GOT3 (cell line): ENCODE results near the gene FSD1L.

Experiments used
- DNase-seq: peaks from one replicate; lab custom pipeline; 2025; ENCODE audit warnings: mixed read lengths; lab: John Stamatoyannopoulos, UW

The FSD1L gene

DNA sequence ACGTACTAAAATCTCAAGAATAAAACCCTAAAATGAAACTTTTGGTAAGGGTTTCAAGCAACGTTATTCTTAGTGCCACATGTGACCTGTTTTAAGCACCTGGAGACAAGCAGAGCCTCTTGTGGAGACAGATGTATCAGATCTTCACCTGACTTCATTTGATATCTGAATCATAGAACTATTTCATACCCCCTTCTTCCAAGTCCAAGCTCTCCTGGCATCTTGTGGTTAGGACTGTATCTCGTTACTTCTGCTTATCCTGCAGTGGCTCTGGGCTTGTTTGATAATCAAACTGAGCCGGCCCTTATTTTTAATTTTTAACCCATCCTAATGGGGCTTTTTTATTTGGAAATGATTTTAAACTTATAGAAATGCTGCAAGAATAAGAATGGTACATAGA, 11.1 kb upstream of the FSD1L start:
- DNase-seq, result no peak

DNA sequence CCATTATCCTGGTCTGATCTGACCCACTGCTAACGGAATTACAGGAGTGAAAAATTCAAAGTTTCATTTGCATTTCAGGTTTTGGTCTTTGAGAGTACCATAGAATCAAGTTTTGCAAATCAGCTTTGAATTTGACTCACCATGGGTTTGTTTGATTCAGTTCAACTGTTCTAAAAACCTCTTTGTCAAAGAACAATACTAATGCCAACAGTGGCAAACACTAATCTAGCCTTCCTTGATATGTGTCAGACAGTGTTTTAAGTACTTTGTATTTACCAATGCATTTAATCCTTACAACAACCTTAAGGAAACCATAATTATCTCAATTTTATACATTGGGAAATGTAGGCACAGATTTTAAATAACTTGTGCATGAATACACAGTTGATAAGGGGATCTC, 10.1 kb upstream of the FSD1L start:
- no peak for DNase-seq

DNA sequence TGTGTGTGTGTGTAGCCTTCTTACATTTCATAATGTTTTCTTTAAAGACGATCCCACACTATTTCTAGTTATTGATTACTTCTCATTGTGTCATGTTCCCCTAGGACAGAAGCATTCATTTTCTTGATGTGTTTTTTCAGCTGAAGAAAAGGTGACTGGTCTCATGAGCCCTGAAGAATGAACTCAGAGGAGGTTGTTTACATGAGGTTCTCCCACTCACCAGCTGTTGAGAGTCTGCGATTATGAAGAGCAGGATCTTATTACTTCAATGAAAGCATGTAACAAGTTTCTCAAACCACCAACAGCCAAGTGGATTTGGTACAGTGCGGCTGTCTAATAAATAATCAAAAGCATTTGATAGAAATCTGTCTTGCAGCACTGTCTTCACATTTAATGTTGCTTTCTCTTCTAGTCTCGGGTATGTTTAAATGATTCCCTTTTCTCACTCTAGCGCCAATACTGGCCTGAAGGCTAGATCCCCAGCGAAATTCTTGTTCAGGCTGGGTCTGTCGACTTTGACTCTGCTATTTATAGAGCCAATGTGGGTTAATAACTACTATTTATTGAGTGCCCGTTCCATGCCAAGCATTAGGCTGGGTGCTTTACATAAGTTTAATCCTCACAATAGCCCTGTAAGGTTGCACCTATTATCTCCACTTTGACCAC, 9.6 kb upstream of the FSD1L start:
- DNase-seq, result no peak

DNA sequence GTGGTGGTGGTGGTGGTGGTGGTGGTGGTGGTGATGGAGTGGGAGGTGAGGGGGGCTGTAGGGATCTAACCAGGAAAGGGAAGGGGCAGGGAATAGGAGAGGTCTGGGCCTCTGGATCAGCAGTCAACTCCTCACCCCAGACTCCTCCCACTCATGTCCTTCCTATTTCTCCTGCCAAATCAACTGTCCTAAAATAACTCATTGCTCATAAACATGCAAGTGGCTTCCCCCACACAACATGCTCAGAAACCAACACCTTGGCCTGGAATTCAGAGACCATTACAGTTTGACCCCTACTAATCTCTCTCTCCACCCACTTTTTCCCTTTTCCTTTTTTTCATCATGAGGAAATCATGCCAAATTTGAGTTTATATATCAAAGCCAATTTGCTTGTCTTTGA, 8.4 kb upstream of the FSD1L start:
- DNase-seq, result no peak

DNA sequence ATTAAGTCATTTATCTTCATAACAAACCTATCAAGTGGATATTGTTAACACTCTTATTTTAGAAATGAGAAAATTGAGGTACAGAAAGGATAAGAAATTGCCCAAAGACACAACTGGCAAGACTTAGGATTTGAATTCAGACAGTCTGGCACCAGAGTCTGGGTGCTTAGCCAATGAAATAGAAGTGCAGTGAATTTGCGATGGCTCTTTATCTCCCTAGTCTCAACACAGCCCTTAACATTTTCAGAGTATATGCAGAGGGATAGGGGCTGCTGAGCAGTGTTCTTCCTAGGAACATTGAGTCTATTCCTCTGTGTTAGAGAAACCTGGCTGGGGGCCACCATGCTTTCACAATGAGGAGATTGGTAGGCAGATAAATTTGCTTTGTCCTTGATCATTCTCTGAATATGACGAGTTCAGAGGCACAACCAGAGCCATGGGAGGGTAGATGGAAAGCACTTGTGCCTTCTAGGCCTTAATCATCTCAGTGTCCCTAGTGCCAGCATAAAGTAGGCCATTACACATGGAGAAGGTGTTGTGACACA, 6.1 kb upstream of the FSD1L start:
- no peak for DNase-seq

DNA sequence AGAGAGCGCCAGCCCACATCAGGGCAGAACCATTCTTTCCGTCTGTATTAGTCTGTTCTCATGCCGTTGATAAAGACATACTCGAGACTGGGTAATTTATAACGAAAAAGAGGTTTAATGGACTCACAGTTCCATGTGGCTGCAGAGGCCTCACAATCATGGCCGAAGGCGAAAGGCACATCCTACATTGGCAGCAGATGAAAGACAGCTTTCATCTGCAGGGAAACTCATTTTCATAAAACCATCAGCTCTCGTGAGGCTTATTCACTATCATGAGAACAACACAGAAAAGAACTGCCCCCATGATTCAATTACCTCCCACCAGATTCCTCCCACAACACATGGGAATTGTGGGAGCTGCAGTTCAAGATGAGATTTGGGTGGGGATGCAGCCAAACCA, 4.7 kb upstream of the FSD1L start:
- DNase-seq, result no peak

DNA sequence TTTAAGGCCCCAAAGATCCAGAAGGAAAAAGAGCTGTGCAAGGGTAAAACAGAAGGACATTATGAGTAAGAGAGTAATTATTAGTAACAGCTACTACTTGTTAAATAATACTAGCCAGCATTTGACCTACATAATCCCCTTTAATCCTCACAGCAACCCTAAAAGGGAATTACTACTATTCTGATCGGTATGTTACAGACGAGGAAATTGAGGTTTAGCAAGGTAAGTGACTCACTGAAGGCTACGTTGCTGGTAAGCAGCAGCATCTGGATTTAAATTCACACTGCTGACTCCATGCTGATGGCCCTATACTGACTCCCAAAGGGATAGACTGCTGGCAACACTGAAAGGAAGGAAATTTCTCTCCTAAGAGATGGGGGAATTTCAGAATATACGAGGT, 3.7 kb upstream of the FSD1L start:
- DNase-seq, result no peak

DNA sequence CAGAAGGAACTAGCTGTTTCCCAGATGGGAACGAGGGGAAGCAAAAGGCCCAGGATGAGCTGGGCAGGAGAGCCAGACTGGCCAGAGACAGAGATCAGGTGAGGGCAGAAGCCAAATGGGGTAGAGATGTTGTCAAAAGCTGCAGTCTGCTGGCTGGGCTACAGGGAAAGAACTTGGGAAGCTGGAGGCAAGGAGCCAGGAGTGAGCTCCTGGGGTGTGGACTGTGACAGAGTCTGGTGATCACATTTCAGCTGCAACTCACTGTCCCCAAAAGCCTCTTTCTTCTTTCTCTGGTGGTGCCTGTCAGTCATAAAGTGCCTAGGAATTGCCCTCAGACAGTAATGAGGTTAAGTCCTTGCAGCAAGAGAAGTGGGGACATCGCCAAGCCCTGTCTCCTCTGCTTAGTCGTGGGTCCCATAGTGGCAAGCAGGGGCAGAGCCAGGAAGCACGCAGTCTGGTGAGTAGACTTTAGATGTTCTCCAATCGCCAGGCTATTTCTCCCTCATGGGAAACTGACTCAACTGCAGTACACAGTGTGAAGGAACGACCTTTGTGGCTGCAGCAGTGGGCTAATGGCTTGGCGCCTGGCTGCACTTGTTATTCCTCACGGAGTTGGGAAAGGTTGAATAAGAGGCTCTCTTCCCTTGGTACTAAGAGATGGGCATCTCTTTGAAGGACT, 2.5 kb upstream of the FSD1L start:
- DNase-seq, result no peak

DNA sequence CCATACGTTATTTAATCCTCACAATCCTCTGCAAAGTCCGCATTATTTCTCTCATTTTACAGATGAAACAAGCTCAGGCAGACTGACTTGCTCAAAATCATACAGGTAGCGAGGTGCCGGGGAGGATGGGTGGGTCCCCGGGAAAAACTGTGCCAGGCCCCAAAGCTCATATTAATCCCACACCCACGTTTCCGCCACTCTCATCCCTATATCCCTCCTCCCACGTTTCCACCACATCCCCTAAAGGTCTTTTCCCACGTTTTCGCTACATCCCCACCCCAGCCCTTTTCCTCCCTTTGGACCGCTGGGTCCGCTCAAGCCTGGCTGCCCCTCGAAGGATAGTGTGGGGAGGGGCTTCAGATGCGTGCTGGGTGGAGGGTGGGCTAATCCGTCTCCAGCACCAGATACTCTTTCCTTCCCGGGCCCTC, 434 bp upstream of the FSD1L start:
- no peak for DNase-seq

DNA sequence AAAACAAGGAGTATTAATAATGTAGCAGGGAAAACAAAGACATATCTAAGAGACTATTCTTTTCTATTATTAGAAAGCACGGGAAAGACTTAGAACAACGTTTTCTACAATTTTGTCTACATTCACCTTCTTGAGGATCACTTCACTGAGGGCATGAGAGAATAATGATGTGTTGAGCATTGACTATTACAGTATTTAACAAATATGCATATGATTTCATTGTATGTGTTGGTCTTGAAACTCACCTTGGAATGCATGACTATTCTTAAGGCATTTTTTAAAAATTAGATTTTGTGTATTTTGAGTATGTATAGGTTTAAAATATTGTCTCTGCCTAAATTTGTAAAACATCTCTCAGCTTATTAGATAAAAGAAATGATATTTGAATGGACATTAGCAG, 1.2 kb downstream of the FSD1L start:
- DNase-seq, result no peak

DNA sequence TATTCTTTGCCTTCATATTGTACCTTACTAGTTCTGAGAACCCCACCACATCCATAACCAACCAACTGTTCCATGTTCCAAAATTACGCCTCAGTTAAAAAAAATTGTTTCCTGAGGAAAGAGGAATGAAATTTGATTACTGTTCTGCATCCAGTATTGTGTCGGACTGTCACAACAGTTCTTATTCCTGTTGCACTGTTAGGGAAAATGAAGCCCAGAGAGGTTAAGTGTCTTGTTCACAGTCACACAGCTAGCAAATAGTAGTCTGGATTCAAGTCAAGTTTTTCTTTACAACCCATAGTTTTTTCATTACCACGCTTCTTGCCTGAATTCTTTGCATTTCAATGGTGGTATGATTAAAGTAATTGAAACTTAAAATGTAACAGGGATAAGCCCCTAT, 4.4 kb downstream of the FSD1L start:
- DNase-seq, result no peak

DNA sequence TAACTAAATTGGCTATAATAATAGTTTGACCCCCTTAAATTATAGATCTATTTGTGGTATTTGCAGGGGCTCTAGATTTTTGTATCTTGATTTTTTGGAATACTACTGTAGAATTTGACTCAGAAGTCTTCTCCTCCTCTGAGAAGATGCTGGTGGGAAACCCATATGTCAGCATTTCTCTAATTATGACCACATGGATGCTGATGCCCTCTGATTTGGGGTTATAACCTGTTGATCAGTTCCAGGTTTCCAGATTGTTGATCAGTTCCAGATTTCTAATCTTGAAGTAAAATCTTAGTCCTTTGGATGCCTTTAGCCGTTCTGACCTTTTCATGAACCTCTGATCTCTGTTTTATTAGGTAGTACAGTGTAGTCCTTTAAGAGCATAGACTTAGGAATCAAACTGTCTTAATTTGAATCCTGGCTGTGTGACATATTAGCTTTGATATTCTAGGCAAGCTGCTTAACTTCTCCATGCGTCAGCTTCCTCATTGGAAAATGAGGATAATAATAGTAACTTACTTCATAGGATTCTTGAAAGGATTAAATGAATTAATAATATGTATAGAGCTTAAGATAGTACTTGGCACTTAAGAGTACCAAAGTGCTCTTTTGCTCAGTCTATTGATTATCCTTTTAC, 8.1 kb downstream of the FSD1L start:
- DNase-seq, result no peak

DNA sequence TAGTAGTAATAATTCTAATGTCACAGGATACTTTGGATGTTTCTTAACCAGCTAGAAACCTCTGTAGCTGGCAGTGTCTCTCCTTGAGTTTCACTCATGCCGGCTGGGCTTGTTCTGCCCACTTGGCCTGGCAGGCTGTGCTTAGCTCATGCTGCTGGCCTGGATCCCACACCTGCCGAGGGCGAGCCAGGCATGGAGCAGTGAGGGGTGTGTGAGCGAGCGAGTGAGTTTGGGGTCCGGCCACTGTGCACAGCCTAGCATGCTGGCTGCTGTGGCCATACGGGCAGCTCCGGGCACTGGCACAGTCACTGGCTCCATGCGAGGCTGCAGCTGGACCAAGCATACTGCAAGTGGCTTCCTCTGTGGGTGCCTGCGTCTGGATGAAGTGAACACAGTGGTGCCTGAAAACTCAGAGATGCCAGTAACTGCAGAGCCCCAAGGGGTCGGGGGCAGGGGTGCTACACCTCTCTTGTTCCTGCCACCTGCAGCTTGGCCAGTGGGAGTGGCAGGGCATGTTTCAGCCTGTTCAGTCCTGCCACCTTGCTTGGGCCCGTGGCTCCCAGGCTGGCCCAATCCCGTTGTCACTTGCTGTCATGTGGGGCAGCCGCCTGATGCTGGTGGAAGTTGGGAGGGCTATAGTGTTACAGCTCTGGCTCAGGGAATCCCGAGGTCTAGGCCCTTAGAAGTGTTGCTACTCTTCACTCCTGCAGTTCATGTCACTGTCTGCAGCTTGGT, 9.9 kb downstream of the FSD1L start:
- no peak for DNase-seq

DNA sequence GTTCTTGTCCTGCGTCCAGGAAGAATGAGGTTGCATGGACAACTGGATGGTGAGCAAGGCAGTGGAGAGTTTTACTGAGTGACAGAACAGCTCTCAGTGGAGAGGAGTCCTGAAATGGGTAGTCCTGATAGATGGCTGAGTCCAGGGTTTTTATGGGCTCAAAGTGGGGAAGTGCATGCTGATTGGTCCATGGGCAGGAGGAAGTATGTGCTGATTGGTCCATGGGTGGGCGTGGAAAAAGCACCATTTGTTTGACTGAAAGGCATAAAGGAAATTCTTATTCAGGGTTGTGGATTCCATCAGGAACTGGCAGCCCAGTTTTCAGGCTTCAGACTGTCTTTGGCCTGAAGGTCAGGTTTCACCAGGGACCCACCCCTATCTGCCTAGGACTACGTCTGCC, 10.6 kb downstream of the FSD1L start:
- no peak for DNase-seq

DNA sequence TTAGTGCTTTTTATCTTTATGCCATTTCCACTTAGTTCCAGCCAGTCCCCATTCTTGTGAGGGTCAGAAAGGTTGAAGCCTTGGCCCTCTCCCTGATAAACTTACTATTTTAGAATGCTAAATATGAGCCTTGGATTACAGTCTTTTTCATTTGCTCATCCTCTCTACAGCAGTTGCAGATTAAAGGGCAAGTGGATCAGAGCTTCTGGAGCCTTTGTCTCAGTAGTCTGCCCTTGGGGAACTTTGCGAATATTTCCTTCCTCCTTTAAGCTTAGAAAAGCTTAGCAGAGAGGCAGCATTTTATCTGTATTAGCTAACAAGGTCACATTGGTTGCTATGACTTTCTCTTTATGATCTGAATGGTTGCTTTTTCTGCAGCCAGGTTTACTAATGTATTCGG, 11.5 kb downstream of the FSD1L start:
- DNase-seq, result no peak

DNA sequence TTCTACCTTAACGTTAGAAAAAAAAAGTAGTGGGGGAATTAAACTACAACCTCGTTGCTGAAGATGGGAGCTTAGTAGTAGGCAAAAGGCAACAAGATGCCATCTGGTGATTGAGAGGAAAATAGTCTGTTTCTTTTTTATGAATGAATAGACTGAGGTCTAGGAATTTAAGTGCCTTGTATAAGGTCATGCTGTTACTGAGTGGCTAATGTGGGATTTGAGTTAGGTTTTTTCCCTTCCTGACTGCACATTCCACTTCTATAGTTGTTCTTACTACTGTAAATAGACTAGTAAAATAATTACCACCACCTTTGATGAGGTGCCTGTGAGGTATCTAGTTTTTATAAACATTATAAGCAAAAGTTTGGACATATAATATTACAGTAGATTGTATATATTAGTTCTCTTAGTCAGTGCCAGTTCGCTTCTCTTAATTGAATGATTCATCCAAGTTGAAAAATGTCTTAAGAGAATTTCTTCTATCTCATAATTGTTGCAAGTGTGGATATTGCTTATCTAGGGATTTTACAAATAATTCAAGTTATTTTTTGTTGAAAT, 19.1 kb downstream of the FSD1L start:
- DNase-seq, result no peak

DNA sequence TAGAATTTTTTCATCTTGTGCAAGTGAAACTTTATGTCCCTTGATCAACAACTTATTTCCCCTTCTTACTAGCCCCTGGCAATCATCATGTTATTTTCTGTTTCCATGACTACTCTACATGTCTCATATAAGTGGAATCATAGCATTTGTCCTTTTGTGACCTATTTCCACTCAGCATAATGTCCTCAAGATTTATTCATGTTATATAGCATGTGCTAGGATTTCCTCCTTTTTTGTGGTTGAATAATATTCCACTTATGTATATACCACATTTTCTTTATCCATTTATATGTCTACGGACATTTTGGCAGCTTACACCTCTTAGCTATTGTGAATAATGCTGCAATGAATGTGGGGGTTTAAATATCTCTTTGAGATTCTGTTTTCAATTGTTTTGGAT, 21.0 kb downstream of the FSD1L start:
- DNase-seq, result no peak

DNA sequence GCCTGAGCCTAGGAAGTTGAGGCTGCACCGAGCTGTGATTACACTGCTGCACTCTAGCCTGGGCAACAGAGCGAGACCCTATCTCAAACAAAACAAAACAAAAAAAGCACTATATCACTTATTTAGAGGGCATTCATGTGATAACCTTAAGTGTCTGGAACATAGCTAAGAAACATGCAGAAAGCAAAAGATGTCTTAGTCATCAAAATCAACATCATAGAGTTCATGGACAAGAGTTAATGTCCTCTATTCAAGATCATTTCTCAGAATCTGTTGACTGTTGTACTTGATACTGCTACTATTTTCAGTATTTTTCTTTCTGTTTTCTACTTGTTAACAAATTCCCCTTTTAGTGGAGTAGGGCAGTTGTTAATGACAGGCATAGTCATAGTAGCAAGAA, 25.4 kb downstream of the FSD1L start:
- DNase-seq, result no peak

DNA sequence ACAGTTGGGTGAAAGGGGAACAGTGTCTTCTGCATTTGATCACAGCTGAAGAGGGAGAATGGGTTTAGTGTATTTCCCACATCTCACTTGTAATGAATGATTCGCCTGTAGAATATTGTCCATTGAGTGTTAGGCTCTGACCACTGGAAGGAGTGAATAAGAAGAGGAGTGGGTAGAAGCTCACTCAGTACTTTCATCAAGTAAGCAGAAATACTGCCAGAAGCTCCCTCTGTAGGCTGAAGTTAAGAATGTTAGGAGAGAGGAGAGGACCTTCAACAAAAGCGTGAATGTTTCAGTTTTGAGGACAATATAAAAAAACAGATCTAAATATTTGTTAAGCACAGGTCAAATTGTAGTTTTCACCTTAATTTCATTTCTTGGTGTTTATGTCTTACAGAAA, 27.5 kb downstream of the FSD1L start:
- DNase-seq, result no peak

DNA sequence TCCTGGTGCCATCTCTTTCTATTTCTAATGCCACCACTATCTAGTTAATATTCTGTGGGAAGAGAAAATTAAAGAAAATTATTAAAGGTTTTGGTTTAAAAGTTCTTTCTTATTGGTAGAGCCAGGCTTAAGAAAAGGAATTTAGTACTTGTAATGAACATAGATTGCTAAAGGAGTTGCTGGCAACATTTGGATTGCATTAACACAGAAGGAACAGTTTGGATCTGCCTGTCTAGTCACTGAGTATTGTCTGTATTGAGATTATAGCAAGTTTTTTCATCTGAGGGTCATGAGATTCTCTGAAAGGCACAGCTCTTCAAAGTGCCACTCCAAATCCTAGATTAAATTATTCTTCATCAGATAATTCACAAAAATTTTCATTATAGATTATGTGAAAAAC, 32.0 kb downstream of the FSD1L start:
- no peak for DNase-seq

DNA sequence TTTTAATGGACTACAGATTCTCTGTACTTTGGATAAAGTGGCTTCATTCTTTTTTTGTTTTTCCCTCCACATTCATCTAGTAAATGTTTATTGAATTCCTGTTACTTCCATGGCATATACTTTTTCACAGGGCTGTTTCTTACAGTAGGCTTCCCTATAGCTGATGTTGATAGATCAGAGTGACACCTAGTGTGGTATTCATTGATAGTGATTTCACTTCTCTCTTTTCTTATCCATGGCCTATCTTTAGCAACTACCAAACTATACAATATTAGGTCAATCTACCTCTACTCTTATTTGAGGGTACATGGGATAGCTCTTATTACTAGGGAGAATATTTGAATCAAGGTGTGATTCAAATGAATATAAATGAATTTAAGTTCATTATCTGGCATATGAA, 35.8 kb downstream of the FSD1L start:
- DNase-seq, result no peak

DNA sequence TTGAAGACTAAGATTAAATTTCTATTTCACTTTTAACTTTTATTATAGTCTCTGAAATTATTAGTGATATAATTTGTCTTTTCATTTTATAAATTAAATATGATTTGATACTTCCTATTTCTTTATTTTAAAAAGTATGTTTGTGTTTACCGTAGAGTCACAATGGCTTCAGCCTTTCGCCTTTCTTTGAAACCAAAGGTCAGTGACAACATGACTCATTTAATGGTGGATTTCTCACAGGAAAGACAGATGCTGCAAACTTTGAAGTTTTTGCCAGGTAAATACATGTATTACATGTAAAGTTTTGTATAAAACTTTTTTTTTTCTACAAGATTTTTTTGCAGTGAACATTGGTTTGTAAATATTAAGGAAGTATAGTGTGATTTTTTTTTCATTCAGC, 36.4 kb downstream of the FSD1L start:
- DNase-seq, result no peak
